ENCODE data around the gene BBC3. TPM values are rescaled to one million over a fixed set of nuclear protein-coding genes. Genes with fewer than 3 reads are reported as not detected.
A peak's percentile ranks its signal among the peaks of the same experiment; 100 is the strongest.

BBC3 gene
- total and polyA plus RNA-seq, 4 donors, result 4.1 to 22.0 (median 14.8) TPM

GRCh38 chr19:47197141-47197540 lies 33.9 kb downstream of the BBC3 start:
- Histone ChIP-seq H3K27ac (ENCODE audit: low read depth in 1 of 2, low read length in 1 of 2) (no peak overlapping the region), H3K9me3 (ENCODE audit: control insufficient read depth in 4 of 4, insufficient read depth in 3 of 4, low read length in 3 of 4) (no peaks in the 10 kb centered on the region), H3K9ac (ENCODE audit: insufficient read depth in 1 of 2, low read length in 2 of 2) (no peak overlapping the region), H3K4me1 (ENCODE audit: control insufficient read depth in 5 of 5, insufficient read depth in 5 of 5, low read length in 5 of 5) (no peaks in the 10 kb centered on the region), H3K36me3 (ENCODE audit: control insufficient read depth in 4 of 4, insufficient read depth in 4 of 4, low read length in 4 of 4) (peaks cover 5 to 13% (median 9%) of the 10 kb centered on the region in 4 donors), H3K4me3 (no peak overlapping the region), H3K27me3 (ENCODE audit: control insufficient read depth in 3 of 3, insufficient read depth in 3 of 3, low read length in 2 of 3) (no peaks in the 10 kb centered on the region)
- DNase-seq (no peak), ATAC-seq (ENCODE audit: insufficient read depth, low FRiP score) (no peak)
- no peak for TF ChIP-seq CTCF (IDR thresholded peaks at IDR 0.05; ENCODE audit: control extremely low read depth, extremely low read depth)
- 93 to 98% methylated on average over 4 of the region's 4 CpGs for WGBS, 2 donors

GRCh38 chr19:47195434-47195833 lies 35.6 kb downstream of the BBC3 start:
- 70 to 75% methylated on average over 1 of the region's 1 CpG for whole genome bisulfite sequencing, 2 donors
- no peak overlapping the region for H3K27ac ChIP-seq (ENCODE audit: low read depth in 1 of 2, low read length in 1 of 2)
- no peak for ATAC-seq (ENCODE audit: insufficient read depth, low FRiP score)

GRCh38 chr19:47190167-47190727 lies 40.8 kb downstream of the BBC3 start:
- DNase-seq (peak; percentile 72 to 86 (median 77)), ATAC-seq (ENCODE audit: insufficient read depth, low FRiP score) (peak; percentile 43)
- Histone ChIP-seq H3K4me3 (no peak overlapping the region), H3K4me1 (ENCODE audit: control insufficient read depth in 5 of 5, insufficient read depth in 5 of 5, low read length in 5 of 5) (peaks cover 8 to 27% (median 11%) of the 10 kb centered on the region in 5 donors), H3K9ac (ENCODE audit: insufficient read depth in 1 of 2, low read length in 2 of 2) (no peak overlapping the region), H3K36me3 (ENCODE audit: control insufficient read depth in 4 of 4, insufficient read depth in 4 of 4, low read length in 4 of 4) (peaks cover 0 to 9% (median 4%) of the 10 kb centered on the region in 4 donors), H3K27me3 (ENCODE audit: control insufficient read depth in 3 of 3, insufficient read depth in 3 of 3, low read length in 2 of 3) (no peaks in the 10 kb centered on the region), H3K27ac (ENCODE audit: low read depth in 1 of 2, low read length in 1 of 2) (peak overlapping the region; percentile 13 to 84), H3K9me3 (ENCODE audit: control insufficient read depth in 4 of 4, insufficient read depth in 3 of 4, low read length in 3 of 4) (no peaks in the 10 kb centered on the region)
- TF ChIP-seq CTCF (IDR thresholded peaks at IDR 0.05; ENCODE audit: control extremely low read depth, extremely low read depth), result no peak
- WGBS, 2 donors, result 35 to 77% methylated on average over 12 of the region's 12 CpGs

More at GRCh38 chr19:47195434-47195833, 35.6 kb downstream of the BBC3 start:
- Histone ChIP-seq H3K9ac (ENCODE audit: insufficient read depth in 1 of 2, low read length in 2 of 2) (no peak overlapping the region), H3K36me3 (ENCODE audit: control insufficient read depth in 4 of 4, insufficient read depth in 4 of 4, low read length in 4 of 4) (peaks cover 7 to 13% (median 10%) of the 10 kb centered on the region in 4 donors), H3K9me3 (ENCODE audit: control insufficient read depth in 4 of 4, insufficient read depth in 3 of 4, low read length in 3 of 4) (no peaks in the 10 kb centered on the region), H3K4me1 (ENCODE audit: control insufficient read depth in 5 of 5, insufficient read depth in 5 of 5, low read length in 5 of 5) (peaks cover 0 to 8% (median 4%) of the 10 kb centered on the region in 5 donors), H3K27me3 (ENCODE audit: control insufficient read depth in 3 of 3, insufficient read depth in 3 of 3, low read length in 2 of 3) (no peaks in the 10 kb centered on the region), H3K4me3 (no peak overlapping the region)
- DNase-seq, result no peak
- no peak for TF ChIP-seq CTCF (IDR thresholded peaks at IDR 0.05; ENCODE audit: control extremely low read depth, extremely low read depth)

Measured in lung (tissue), 12 donors.